AG04450 (cell line): ENCODE results near the gene FYN. TPM values are rescaled to one million over a fixed set of nuclear protein-coding genes. Genes with fewer than 3 reads are reported as not detected.

Source experiments
- CTCF ChIA-PET: fragments of 300-600, 350-600 bp; formaldehyde crosslinking; extraction: SDS; loops from one replicate; lab custom pipeline; 2022; ENCODE audit warnings: antibody characterized with exemption, inconsistent platforms; lab: Charles Lee
- POLR2A ChIA-PET: fragments of 350-600 bp; formaldehyde crosslinking; extraction: SDS; loops from one replicate; lab custom pipeline; 2021; ENCODE audit warnings: antibody characterized with exemption, inconsistent platforms; lab: Yijun Ruan, JAX
- DNase-seq: peaks from one replicate; pipeline ENCODE4 v3.0.0-alpha.2; 2011; ENCODE audit warnings: low read depth, low spot score
- H3K27ac ChIP-seq: one replicate; pipeline ENCODE4 v1.5.1; 2012; ENCODE audit warnings: low read depth, low read length, control low read depth
- H3K27me3 ChIP-seq: one replicate; pipeline ENCODE4 v1.6.0; 2012; ENCODE audit warnings: low read length; ENCODE audit not compliant: control insufficient read depth, insufficient read depth
- H3K4me3 ChIP-seq: 2 replicates; pipeline ENCODE4 v1.5.1; 2011; ENCODE audit warnings: mild to moderate bottlenecking, low read depth, low read length, control low read depth
- H3K9me3 ChIP-seq: 2 replicates; pipeline ENCODE4 v1.5.1; 2012; ENCODE audit warnings: low read length; ENCODE audit not compliant: control insufficient read depth, insufficient read depth
- CTCF ChIP-seq: IDR thresholded peaks from 2 replicates; pipeline ENCODE4 v1.5.1; 2011; ENCODE audit warnings: low read depth, low read length, control low read depth, inconsistent platforms
- polyA plus RNA-seq: library from polyadenylated mRNA; depleted of rRNA; stranded (reverse); fragments of >200 nt; gene quantifications from 2 replicates; pipeline ENCODE4 v1.2.3, GENCODE V29; 2011

The FYN gene
- polyA plus RNA-seq, 1 experiment, result 29.0 TPM

GRCh38 chr6:111736005-111736608 lies 137.1 kb downstream of the FYN start:
- no peak for TF ChIP-seq CTCF
- ChIA-PET CTCF (interaction anchor here (0.8 to 0.9 kb wide), 2 partner anchors 261 to 307 kb away, joined by 3 read pairs; no protein-coding TSS in a partner anchor), POLR2A (no interaction called here)
- H3K4me3 ChIP-seq, result no peak overlapping the region
- no peak for DNase-seq
- no peaks in the 10 kb centered on the region for H3K27me3 ChIP-seq
- no peak overlapping the region for H3K27ac ChIP-seq
- H3K9me3 ChIP-seq, result peaks cover 7% of the 10 kb centered on the region

DNA sequence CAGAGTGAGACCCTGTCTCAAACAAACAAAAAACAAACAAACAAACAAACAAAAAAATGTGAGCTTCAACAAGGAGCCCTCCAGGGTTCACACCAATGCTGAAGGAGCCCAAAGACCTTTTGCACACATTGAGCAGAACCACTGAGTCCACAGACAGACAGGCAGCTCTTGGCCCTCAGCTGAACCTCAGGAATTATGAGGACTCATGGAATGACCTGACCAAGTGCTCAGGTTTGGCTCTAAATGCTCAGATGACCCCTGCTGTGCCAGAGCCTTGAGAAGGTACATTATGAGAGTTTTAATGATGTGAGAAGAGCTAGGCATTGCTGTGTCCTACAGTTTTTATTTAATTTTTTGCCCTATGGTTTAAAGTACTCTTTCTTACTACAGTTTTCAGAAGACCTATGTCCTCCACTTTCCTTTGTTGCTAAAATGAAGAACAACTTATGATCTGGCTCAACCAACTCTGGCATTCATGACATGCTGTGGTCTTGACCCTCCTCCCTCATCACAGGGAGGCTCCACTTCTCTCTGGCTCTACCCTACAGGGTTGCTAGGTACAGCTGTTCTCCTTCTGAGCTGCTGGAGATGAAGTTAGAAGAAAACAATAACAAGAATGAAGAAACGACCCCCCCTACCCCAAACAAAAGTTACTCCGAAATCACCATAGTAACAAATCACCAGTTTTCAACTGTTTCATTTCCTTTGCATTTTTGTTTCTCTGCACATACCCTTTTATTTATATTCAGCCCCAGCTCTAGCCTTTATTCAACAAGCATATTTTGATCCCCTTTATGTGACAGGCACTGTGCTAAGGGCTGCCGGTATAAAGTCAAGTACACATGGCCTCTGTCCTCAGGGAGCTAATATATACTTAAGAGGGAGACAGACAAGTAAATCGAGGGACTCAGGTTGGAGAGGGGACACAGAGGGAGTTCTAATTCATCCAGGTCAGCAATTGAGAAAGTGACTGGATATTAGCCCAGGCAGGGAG lies 138.9 kb downstream of the FYN start:
- POLR2A ChIA-PET, result interaction anchor here (0.6 to 1.0 kb wide), 4 partner anchors 10 to 273 kb away, joined by 3 to 8 read pairs (median 4); no protein-coding TSS in a partner anchor
- peak; percentile 29 for DNase-seq
- Histone ChIP-seq H3K27me3 (no peaks in the 10 kb centered on the region), H3K9me3 (peaks cover 7% of the 10 kb centered on the region), H3K27ac (no peak overlapping the region), H3K4me3 (no peak overlapping the region)
- TF ChIP-seq CTCF, result no peak
- CTCF ChIA-PET, result interaction anchor here (0.7 kb wide), 1 partner anchor 257 kb away, joined by 3 read pairs; no protein-coding TSS in a partner anchor

DNA sequence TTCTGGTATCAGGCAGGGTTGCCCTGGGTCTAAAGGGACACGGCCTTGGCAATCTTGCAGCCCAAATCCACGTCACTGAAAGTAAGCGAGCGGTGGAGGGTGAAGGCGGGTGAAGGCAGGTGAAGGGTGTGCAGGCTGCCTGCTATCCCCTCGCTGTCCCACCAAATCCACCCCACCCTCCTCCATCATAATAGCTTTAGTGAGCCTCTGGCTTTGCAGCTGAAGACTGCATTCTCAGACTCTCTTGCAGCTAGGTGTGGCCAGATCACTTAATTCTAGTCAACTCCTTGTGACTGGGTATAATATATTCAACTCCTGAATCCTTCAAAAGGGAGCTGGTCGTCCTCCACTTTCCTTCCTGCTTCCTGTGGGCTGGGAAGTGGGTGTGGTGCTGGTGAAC lies 140.9 kb downstream of the FYN start:
- no peak overlapping the region for H3K4me3 ChIP-seq
- ChIA-PET CTCF (no interaction called here), POLR2A (no interaction called here)
- H3K27ac ChIP-seq, result no peak overlapping the region
- peaks cover 7% of the 10 kb centered on the region for H3K9me3 ChIP-seq
- no peak for TF ChIP-seq CTCF
- DNase-seq, result no peak
- H3K27me3 ChIP-seq, result no peaks in the 10 kb centered on the region

DNA sequence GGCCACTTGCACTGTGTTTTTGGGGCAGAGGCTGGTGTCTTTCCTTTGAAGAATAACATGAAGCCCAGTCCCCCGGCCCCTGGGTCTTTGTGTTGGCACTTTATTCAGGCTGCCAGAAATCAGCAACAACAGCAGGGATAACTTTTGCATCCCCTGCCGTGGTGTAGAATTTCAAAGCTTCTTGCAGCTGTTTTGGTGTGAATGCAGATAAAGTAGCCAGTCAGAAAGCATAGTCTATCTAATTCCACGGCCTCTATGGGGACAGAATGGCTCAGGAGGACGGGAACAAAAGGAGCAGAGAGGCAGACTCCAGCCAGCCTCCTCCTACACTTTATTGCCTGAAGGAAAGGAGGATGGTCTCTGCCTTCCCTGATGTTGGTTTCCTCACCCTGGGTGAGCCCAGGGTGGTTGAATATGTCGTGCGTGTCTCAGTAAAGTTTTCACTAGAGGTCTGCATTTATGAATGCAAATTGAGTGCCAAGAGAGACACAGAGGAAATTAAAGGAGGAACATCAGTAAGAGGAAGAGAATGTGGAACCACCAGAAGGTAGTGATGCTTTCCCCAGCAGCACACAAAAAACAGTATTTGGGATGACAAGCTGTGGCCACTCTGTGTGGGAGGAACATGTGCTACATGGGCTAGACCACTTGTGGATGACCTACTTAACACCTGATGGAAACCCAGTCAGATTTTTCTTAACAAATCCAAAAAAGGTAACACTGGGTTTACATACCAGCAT lies 141.6 kb downstream of the FYN start:
- Histone ChIP-seq H3K27me3 (no peaks in the 10 kb centered on the region), H3K27ac (no peak overlapping the region), H3K9me3 (peaks cover 7% of the 10 kb centered on the region), H3K4me3 (no peak overlapping the region)
- CTCF ChIA-PET, result no interaction called here
- no peak for DNase-seq
- POLR2A ChIA-PET, result no interaction called here
- no peak for TF ChIP-seq CTCF
